HFF-Myc (cell line): ENCODE results near the gene KRT85.
A peak's percentile ranks its signal among the peaks of the same experiment; 100 is the strongest.

Experiments used
- DNase-seq: peaks from one replicate; pipeline ENCODE4 v3.0.0-alpha.2; 2011; ENCODE audit warnings: low read depth; ENCODE audit errors: extremely low read depth
- H3K4me3 ChIP-seq: replicated peaks from 2 replicates; pipeline ENCODE4 v1.5.1; 2011; ENCODE audit warnings: low read depth, mild to moderate bottlenecking, control low read depth, low read length
- TF ChIP-seq, protein P1 (sequence below): IDR thresholded peaks from 2 replicates; pipeline ENCODE4 v1.5.1; 2012; ENCODE audit warnings: mild to moderate bottlenecking, low read depth, low read length, control low read depth; ENCODE audit errors: missing control alignments

KRT85 gene

DNA sequence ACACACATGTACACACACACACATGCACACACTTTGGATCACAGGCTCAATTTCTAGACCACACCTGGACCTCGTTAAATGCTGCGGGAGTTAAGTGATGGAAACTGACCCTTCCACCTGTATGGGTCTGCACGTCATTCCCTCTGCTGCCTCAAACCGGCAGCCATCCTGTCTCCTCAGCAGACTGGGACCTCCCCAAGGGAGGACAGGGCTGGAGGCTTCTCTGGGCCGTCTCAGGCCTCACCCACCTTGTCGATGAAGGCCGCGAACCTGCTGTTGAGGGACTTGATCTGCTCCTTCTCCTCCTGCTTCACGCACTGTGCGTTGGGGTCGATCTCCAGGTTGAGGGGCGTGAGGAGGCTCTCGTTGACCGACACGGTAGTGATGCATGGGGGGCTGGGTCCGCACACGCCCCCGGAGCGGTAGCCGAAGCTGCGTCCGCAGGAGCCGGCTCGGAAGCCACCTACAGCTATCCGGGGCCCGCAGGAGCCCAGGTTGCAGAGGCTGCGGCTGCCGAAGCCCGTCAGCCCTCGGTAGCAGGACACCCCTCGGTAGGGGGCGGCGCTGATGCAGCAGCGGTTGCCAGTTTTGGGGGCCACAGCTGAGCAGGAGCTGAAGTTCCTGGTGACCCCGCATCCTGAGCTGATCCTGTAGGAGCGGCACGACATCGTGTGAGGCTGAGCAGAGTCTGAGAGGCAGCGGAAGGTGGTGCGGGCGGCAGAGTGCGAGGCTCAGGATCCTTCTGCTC is at the start of gene KRT85:
Gene KRT85, minus strand, starts transcription at position 744 of the 748 bp plus-strand sequence. Its CDS starts 76 bp downstream, at position 668.
- TF ChIP-seq, protein P1, sequence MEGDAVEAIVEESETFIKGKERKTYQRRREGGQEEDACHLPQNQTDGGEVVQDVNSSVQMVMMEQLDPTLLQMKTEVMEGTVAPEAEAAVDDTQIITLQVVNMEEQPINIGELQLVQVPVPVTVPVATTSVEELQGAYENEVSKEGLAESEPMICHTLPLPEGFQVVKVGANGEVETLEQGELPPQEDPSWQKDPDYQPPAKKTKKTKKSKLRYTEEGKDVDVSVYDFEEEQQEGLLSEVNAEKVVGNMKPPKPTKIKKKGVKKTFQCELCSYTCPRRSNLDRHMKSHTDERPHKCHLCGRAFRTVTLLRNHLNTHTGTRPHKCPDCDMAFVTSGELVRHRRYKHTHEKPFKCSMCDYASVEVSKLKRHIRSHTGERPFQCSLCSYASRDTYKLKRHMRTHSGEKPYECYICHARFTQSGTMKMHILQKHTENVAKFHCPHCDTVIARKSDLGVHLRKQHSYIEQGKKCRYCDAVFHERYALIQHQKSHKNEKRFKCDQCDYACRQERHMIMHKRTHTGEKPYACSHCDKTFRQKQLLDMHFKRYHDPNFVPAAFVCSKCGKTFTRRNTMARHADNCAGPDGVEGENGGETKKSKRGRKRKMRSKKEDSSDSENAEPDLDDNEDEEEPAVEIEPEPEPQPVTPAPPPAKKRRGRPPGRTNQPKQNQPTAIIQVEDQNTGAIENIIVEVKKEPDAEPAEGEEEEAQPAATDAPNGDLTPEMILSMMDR, result no peak
- no peak for DNase-seq
- no peak within 1 kb of the TSS for H3K4me3 ChIP-seq

DNA sequence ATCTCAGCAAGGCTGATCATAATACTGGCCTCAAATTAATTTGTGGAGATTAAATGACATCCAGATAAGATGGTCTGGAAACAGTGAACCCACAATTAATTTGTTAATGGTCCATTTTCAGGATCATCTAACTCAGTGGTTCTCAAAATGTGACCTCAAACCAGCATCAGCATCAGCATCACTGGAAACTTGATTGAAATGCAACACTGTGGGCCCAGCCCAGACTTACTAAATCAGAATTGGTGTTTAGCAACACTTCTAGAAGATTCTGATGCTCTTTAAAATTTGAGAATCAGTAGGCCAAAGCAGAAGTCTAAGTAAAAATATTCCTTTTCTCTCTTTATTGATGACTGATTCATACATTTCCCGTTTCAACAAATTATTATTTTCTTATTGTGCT is 49.5 kb upstream of the KRT85 start:
- no peak for DNase-seq

GRCh38 chr12:52415870-52416750 is 48.8 kb upstream of the KRT85 start:
- no peak overlapping the region for H3K4me3 ChIP-seq
- TF ChIP-seq, protein P1, result no peak
- peak; percentile 69 for DNase-seq

More for the DNA sequence above, 49.5 kb upstream of the KRT85 start:
- TF ChIP-seq, protein P1, result no peak
- no peak overlapping the region for H3K4me3 ChIP-seq

GRCh38 chr12:52414936-52415335 is 47.7 kb upstream of the KRT85 start:
- H3K4me3 ChIP-seq, result no peak overlapping the region
- DNase-seq, result no peak
- TF ChIP-seq, protein P1, result no peak

DNA sequence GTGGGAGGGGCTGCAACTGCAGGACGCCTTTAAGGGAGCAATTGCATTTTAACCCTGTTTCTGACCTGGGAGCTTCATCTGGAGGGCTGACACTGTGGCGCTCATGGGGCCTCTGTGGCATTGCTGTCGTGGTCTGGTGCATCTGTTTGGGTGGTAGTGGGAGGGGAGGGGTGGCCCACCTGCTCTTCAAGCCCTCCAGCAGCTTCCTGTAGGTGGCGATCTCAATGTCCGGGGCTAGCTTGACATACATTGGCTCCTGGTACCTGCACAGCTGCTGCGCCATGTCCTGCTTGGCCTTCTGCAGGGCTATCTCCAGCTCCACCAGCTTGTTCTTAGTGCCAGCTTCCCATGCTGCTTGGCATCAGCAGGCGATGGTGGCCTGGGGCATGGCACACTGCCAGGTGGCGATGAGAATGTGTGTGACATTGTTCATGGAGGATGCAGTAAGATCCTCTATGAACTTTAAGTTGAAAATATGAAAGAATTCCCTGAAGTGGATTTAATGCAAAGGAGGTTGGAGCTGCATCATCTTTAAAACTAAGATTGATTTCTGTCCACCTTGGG is 46.6 kb upstream of the KRT85 start:
- TF ChIP-seq, protein P1, result no peak
- H3K4me3 ChIP-seq, result no peak overlapping the region
- DNase-seq, result no peak

- TF ChIP-seq, protein P1, result no peak
- DNase-seq, result no peak
- no peak overlapping the region for H3K4me3 ChIP-seq
These were observed 45.9 kb upstream of the KRT85 start for GRCh38 chr12:52413202-52413601.
